NB4 (cell line): ENCODE results near the gene MYO19.
A peak's percentile ranks its signal among the peaks of the same experiment; 100 is the strongest.
"Not testable (repeated sequence)": the region's sequence is repeated elsewhere in the genome, so short reads cannot be mapped to it uniquely, and the experiment has no call there.

Source experiments
- DNase-seq: peaks from one replicate; pipeline ENCODE4 v3.0.0; 2010; ENCODE audit warnings: low read depth
- H3K4me3 ChIP-seq: one replicate; pipeline ENCODE4 v1.5.1; 2011; ENCODE audit warnings: mild to moderate bottlenecking, low read depth, low read length, moderate library complexity
- CTCF ChIP-seq: IDR thresholded peaks from one replicate; pipeline ENCODE4 v1.5.1; 2012; ENCODE audit warnings: low read depth, low read length
- MYC ChIP-seq: IDR thresholded peaks from 2 replicates; pipeline ENCODE4 v1.6.1; 2011; ENCODE audit warnings: low read depth, low read length
- POLR2A ChIP-seq: IDR thresholded peaks from 2 replicates; pipeline ENCODE4 v1.6.1; 2011; ENCODE audit warnings: mild to moderate bottlenecking; ENCODE audit not compliant: insufficient read length; ENCODE audit errors: extremely low read depth
- TF ChIP-seq, protein P1 (sequence below): IDR thresholded peaks from 2 replicates; pipeline ENCODE4 v1.6.1; 2011; ENCODE audit warnings: low read depth, low read length

The MYO19 gene

DNA sequence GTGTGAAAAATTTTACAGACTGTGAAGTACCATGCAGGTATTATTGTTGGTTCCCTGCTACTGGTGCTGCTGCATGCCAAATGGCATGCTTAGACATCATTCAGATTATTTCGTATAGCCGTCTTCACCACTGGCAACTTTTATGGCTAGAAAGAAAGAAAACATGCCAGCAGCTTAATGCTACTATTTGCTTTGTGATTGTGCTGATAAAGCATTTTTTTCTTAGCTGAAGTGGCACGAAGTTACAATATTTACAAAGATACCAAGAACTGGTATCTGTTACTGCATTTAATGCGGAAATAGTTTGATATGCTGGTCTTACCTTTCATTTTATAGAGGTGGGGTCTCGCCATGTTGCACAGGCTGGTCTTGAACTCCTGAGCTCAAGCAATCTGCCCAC, 40.0 kb downstream of the MYO19 start:
- DNase-seq: no peak
- H3K4me3 ChIP-seq: no peak overlapping the region
- no peak for TF ChIP-seq POLR2A
- TF ChIP-seq CTCF: no peak
- TF ChIP-seq MYC: no peak
- TF ChIP-seq, protein P1, sequence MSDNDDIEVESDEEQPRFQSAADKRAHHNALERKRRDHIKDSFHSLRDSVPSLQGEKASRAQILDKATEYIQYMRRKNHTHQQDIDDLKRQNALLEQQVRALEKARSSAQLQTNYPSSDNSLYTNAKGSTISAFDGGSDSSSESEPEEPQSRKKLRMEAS: no peak

GRCh38 chr17:36493956-36494355, 40.7 kb downstream of the MYO19 start:
- no peak overlapping the region for H3K4me3 ChIP-seq
- DNase-seq: no peak
- TF ChIP-seq POLR2A (no peak), MYC (no peak), CTCF (no peak)
- TF ChIP-seq, protein P1: no peak

DNA sequence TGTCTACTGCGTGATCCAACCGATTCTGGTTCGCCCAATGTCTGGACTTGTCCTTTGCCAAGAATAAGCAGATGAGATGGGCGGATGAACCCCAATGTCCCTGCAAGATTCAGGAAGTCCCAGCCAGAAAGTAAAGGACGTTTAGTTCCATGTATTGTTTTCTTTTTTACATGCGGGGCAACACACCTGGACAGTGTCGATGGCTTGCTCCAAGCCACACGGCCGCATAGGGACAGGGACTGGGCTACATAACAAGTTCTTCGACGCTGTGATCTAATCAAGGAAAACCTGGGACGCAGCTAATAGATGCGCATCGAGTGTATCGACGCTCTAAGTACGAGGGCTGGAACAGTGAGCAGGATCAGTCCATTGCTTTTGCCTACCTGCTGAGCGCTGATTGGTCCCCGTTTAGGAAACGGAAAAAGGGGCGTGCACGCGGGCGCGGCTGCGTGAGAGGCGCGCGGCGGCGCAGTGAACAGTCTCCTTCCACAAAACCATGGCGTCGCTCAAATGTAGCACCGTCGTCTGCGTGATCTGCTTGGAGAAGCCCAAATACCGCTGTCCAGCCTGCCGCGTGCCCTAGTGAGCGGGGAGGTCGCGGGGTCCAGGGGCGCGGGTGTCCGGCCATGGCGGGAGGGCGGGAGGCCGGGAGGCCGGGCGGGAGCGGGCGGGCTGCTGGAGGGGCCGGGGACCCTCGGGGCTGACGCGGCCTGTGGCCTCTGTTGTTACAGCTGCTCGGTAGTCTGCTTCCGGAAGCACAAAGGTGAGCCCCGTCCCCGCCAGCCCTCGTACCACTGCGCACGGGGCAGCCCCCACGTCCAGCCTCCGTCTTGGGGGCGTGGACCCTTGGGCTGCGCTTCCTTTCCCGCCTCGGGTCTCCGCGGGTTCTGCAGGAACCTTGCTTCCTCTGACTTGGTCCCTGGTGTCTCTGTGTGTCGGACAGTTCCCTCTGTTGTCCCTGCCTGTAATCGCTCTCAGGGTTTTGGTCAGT, 48.2 kb downstream of the MYO19 start, which contains the start of gene ZNHIT3:
TSS of gene ZNHIT3 (plus strand) at position 478 of the 991 bp plus-strand sequence. CDS start at position 497, 19 bp downstream.
- peak; percentile 96 for DNase-seq
- H3K4me3 ChIP-seq: peak within 1 kb of the TSS; percentile 98
- TF ChIP-seq POLR2A (peak; percentile 87), MYC (peak; percentile 94), CTCF (no peak)
- TF ChIP-seq, protein P1: peak; percentile 89

DNA sequence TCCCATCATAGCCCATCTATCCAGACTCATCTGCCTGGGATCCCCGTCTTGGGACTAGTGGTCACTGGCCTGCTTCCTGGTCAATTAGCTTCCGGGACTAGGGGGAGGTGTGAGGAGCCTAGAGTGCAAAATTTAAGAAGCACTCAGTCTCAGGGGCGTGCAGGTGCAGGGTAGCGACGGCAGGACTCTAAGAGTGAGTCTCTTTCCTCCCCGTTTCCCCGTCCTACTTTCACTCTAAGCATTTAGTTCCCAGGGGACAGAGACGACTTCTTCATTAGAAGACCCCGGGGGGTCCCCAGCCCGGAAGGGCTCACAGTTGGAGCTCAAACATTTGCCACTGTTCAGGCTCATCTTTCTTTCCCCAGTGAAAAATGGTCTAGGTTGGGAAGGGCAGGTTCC, 48.9 kb downstream of the MYO19 start:
- H3K4me3 ChIP-seq: peak overlapping the region; percentile 98
- no peak for TF ChIP-seq CTCF
- TF ChIP-seq MYC: no peak
- TF ChIP-seq, protein P1: no peak
- TF ChIP-seq POLR2A: no peak
- DNase-seq: peak; percentile 57

DNA sequence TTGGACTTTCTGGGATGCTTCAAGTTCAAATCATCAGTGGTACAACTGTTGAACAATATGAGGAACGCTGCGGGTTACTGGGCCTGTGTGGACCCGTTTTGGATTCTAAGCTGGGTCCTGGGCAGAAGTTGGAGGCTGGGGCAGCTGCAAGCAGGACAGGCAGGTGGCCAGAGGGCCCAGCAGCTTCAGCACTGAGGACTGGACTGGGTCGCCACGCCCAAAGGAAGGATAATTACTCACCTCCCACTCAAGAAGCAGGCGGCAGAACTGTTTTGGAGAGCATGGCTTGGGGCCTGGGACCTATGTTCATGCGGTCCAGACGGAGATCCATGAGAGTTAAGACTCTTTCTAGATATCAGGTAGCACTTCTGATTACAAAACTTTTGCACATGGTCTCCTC, 49.6 kb downstream of the MYO19 start:
- no peak for DNase-seq
- TF ChIP-seq POLR2A: no peak
- TF ChIP-seq CTCF: no peak
- TF ChIP-seq, protein P1: no peak
- TF ChIP-seq MYC: no peak

DNA sequence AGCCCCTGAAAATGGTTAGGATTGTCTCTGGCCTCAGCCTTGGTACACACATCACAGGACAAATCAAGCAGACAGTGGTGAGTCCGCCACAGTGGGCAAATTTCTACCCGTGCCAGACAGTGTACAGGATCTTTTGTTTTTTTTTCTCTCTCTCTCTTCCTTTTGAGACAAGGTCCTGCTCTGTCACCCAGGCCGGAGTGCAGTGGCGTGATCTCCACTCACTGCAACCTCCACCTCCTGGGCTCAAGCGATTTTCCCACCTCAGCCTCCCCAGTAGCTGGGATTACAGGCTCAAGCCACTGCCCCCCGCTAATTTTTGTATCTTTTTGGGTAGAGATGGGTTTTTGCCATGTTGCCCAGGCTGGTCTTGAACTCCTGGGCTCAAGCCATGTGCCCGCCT, 50.6 kb downstream of the MYO19 start:
- H3K4me3 ChIP-seq, DNase-seq: not testable (repeated sequence)

More for the DNA sequence above, 49.6 kb downstream of the MYO19 start:
- H3K4me3 ChIP-seq: no peak overlapping the region
